Breast epithelium (tissue), 3 donors: ENCODE measurements around the gene CTNNA3.
"Not testable (repeated sequence)": the region's sequence is repeated elsewhere in the genome, so short reads cannot be mapped to it uniquely, and the experiment has no call there.

Experiments
- POLR2A ChIP-seq: fragments of 450-650 bp; IDR thresholded peaks from one replicate; pipeline ENCODE4 v1.6.1; 2016; ENCODE audit warnings: antibody characterized with exemption, mild to moderate bottlenecking, moderate library complexity
- POLR2AphosphoS5 ChIP-seq, 3 donors: sonication (generic); formaldehyde crosslinking; IDR thresholded peaks; one replicate each; pipeline ENCODE4 v1.6.1; 2017; ENCODE audit warnings: antibody characterized with exemption in 3 of 3
- TF ChIP-seq, protein P1 (sequence below), 3 donors: fragments of 450-650 bp; IDR thresholded peaks; one replicate each; pipeline ENCODE4 v1.5.1; 2016 to 2017; ENCODE audit warnings: antibody characterized with exemption in 3 of 3, mild to moderate bottlenecking in 3 of 3, moderate library complexity in 3 of 3

GRCh38 chr10:67691861-67692260 is 4.1 kb downstream of the CTNNA3 start:
- TF ChIP-seq, protein P1, sequence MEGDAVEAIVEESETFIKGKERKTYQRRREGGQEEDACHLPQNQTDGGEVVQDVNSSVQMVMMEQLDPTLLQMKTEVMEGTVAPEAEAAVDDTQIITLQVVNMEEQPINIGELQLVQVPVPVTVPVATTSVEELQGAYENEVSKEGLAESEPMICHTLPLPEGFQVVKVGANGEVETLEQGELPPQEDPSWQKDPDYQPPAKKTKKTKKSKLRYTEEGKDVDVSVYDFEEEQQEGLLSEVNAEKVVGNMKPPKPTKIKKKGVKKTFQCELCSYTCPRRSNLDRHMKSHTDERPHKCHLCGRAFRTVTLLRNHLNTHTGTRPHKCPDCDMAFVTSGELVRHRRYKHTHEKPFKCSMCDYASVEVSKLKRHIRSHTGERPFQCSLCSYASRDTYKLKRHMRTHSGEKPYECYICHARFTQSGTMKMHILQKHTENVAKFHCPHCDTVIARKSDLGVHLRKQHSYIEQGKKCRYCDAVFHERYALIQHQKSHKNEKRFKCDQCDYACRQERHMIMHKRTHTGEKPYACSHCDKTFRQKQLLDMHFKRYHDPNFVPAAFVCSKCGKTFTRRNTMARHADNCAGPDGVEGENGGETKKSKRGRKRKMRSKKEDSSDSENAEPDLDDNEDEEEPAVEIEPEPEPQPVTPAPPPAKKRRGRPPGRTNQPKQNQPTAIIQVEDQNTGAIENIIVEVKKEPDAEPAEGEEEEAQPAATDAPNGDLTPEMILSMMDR (IDR thresholded peaks at IDR 0.05): not testable (repeated sequence)
- TF ChIP-seq POLR2A; POLR2AphosphoS5 (IDR thresholded peaks at IDR 0.05): not testable (repeated sequence)
